GM23338 (cell line): ENCODE data around the gene TBCD. TPM values are rescaled to one million over a fixed set of nuclear protein-coding genes. Genes with fewer than 3 reads are reported as not detected.

Experiments
- ATAC-seq: fragments of 200-7000 bp; cut with Tn5 transposase; 3 replicates; pipeline ENCODE4 v1.9.1; 2020
- DNase-seq: peaks from one replicate; pipeline ENCODE4 v3.0.0-alpha.2; 2015; ENCODE audit warnings: low spot score
- H2AFZ ChIP-seq: fragments of 200-600 bp; sonication (generic); 2 replicates; pipeline ENCODE4 v1.8.0; 2016; ENCODE audit warnings: antibody characterized with exemption, mild to moderate bottlenecking, moderate library complexity
- H3F3A ChIP-seq: fragments of 200-600 bp; sonication (generic); replicated peaks from 2 replicates; pipeline ENCODE4 v1.8.0; 2017; ENCODE audit warnings: antibody characterized with exemption, mixed run types, low read depth
- H3K27ac ChIP-seq: fragments of 200-600 bp; sonication (generic); 2 replicates; pipeline ENCODE4 v1.6.1; 2016; ENCODE audit warnings: low read depth
- H3K27me3 ChIP-seq: fragments of 200-600 bp; sonication (generic); 2 replicates; pipeline ENCODE4 v1.8.0; 2016; ENCODE audit warnings: mild to moderate bottlenecking, mixed run types, moderate library complexity; ENCODE audit not compliant: insufficient read depth
- H3K36me3 ChIP-seq: fragments of 200-600 bp; sonication (generic); 2 replicates; pipeline ENCODE4 v1.8.0; 2016; ENCODE audit warnings: mild to moderate bottlenecking; ENCODE audit not compliant: insufficient read depth
- H3K4me1 ChIP-seq: fragments of 200-600 bp; sonication (generic); 2 replicates; pipeline ENCODE4 v1.8.0; 2016; ENCODE audit warnings: mild to moderate bottlenecking, moderate library complexity; ENCODE audit not compliant: insufficient read depth
- H3K4me2 ChIP-seq: fragments of 200-600 bp; sonication (generic); 2 replicates; pipeline ENCODE4 v1.7.1; 2017; ENCODE audit warnings: mixed run types
- H3K4me3 ChIP-seq: fragments of 200-600 bp; sonication (generic); 2 replicates; pipeline ENCODE4 v1.6.1; 2016; ENCODE audit warnings: mixed run types
- H3K79me2 ChIP-seq: fragments of 200-600 bp; sonication (generic); replicated peaks from 2 replicates; pipeline ENCODE4 v1.8.0; 2017; ENCODE audit warnings: mild to moderate bottlenecking; ENCODE audit not compliant: insufficient read depth
- H3K9me2 ChIP-seq: fragments of 200-600 bp; sonication (generic); 2 replicates; pipeline ENCODE4 v1.8.0; 2017; ENCODE audit not compliant: insufficient read depth
- H4K20me1 ChIP-seq: fragments of 200-600 bp; sonication (generic); replicated peaks from 2 replicates; pipeline ENCODE4 v1.8.0; 2017; ENCODE audit warnings: mild to moderate bottlenecking; ENCODE audit not compliant: insufficient read depth
- H3K27ac Mint-ChIP-seq: 2 replicates; pipeline ENCODE4 v1.8.0; 2020; ENCODE audit warnings: inconsistent platforms, mild to moderate bottlenecking, moderate library complexity, mixed read lengths
- H3K27me3 Mint-ChIP-seq: 3 replicates; pipeline ENCODE4 v1.8.0; 2022; ENCODE audit warnings: low read depth, mild to moderate bottlenecking, moderate library complexity, mixed read lengths, inconsistent platforms; ENCODE audit not compliant: insufficient read depth, poor library complexity
- H3K36me3 Mint-ChIP-seq: 3 replicates; pipeline ENCODE4 v1.8.0; 2021; ENCODE audit warnings: low read depth, mild to moderate bottlenecking, inconsistent platforms, moderate library complexity, mixed read lengths
- H3K4me1 Mint-ChIP-seq: 3 replicates; pipeline ENCODE4 v1.8.0; 2020; ENCODE audit warnings: mild to moderate bottlenecking, inconsistent platforms, mixed read lengths
- H3K4me3 Mint-ChIP-seq: 3 replicates; pipeline ENCODE4 v1.8.0; 2021; ENCODE audit warnings: moderate library complexity, mild to moderate bottlenecking, inconsistent platforms, mixed read lengths
- H3K9me3 Mint-ChIP-seq: 3 replicates; pipeline ENCODE4 v1.8.0; 2020; ENCODE audit warnings: moderate library complexity, mild to moderate bottlenecking, inconsistent platforms, mixed read lengths
- CREB1 ChIP-seq: fragments of 250-450 bp; sonication (Bioruptor Pico); IDR thresholded peaks from 2 replicates; pipeline ENCODE4 v1.5.0; 2020; ENCODE audit warnings: low read depth, mild to moderate bottlenecking, moderate library complexity
- EZH2 ChIP-seq: fragments of 200-600 bp; sonication (generic); IDR thresholded peaks from one replicate; pipeline ENCODE4 v1.8.0; 2017; ENCODE audit warnings: antibody characterized with exemption, mild to moderate bottlenecking, low read depth; ENCODE audit not compliant: unreplicated experiment
- JUNB ChIP-seq: IDR thresholded peaks from one replicate; pipeline ENCODE4 v1.6.1; 2016; ENCODE audit warnings: antibody characterized with exemption; ENCODE audit not compliant: unreplicated experiment
- NANOG ChIP-seq: IDR thresholded peaks from 2 replicates; pipeline ENCODE4 v1.6.1; 2016; ENCODE audit warnings: antibody characterized with exemption, borderline replicate concordance
- POLR2AphosphoS5 ChIP-seq: IDR thresholded peaks from 2 replicates; pipeline ENCODE4 v1.6.1; 2016; ENCODE audit warnings: antibody characterized with exemption, low read depth
- STAT1 ChIP-seq: IDR thresholded peaks from one replicate; pipeline ENCODE4 v1.6.1; 2016; ENCODE audit warnings: antibody characterized with exemption; ENCODE audit not compliant: unreplicated experiment
- ZNF114 ChIP-seq: fragments of 250-450 bp; sonication (Bioruptor Pico); IDR thresholded peaks from 2 replicates; pipeline ENCODE4 v1.5.0; 2020; ENCODE audit warnings: mild to moderate bottlenecking, moderate library complexity
- ZNF331 ChIP-seq: fragments of 250-450 bp; sonication (Bioruptor Pico); IDR thresholded peaks from 2 replicates; pipeline ENCODE4 v1.5.0; 2020; ENCODE audit warnings: low read depth, mild to moderate bottlenecking, moderate library complexity
- polyA plus RNA-seq: library from polyadenylated mRNA; unstranded; fragments of >200 nt; fragmentation: Nextera tagmentation; extraction: Ambion mirVana; gene quantifications from 2 replicates; pipeline ENCODE4 v1.2.1, GENCODE V29; 2016
- total RNA-seq: library from RNA; depleted of rRNA; stranded (reverse); fragments of >200 nt; shearing (Covaris generic); gene quantifications from 2 replicates; pipeline ENCODE4 v1.2.3, GENCODE V29; 2014
- TF ChIP-seq, protein P1 (sequence below), 2 experiments: fragments of 200-600 bp in 1 of 2; sonication (generic) in 1 of 2; conservative IDR thresholded peaks; 2 replicates each; pipeline versions ENCODE4 v1.5.1 to v1.6.1; 2016 to 2017; ENCODE audit warnings: antibody characterized with exemption in 2 of 2, low read depth in 2 of 2, mild to moderate bottlenecking in 2 of 2, moderate library complexity in 1 of 2
- TF ChIP-seq, protein P2 (sequence below): IDR thresholded peaks from 2 replicates; pipeline ENCODE4 v1.6.1; 2016; ENCODE audit warnings: antibody characterized with exemption
- TF ChIP-seq, protein P3 (sequence below): IDR thresholded peaks from one replicate; pipeline ENCODE4 v1.6.1; 2018; ENCODE audit warnings: antibody characterized with exemption; ENCODE audit not compliant: unreplicated experiment

TBCD gene
- total and polyA plus RNA-seq, 2 experiments from 2014 or later: 75.0 to 116 TPM

DNA sequence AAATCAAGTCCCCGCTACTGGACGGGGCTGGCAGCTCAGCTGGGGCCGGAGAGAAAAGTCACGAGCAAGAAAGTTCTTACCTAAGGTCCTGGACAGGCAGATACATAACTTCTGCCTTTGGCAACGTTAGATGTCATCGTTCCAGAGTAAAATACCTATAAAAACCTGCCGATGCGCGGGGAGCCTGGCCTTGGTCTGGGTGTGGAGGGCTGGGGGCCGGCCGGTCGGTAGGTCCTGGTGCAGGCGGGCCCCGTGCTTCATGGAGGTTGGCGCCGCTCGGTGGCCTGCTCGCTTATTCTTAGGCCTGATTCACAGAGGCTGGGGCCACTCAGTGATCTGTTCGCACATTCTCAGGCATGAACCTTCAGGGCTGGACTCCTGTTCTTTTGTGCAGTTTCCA is 121.7 kb downstream of the TBCD start:
- Histone ChIP-seq H3K4me1 (no peaks in the 10 kb centered on the region), H3K27me3 (no peaks in the 10 kb centered on the region), H3K27ac (no peak overlapping the region), H2AFZ (no peak overlapping the region), H3K4me2 (no peak overlapping the region), H3K9me2 (no peaks in the 10 kb centered on the region), H3F3A (no peaks in the 10 kb centered on the region), H3K79me2 (peaks cover 50% of the 10 kb centered on the region), H4K20me1 (no peaks in the 10 kb centered on the region), H3K36me3 (no peaks in the 10 kb centered on the region; the same call in 1 of the 2 replicates), H3K4me3 (no peak overlapping the region)
- H3K36me3 Mint-ChIP-seq: peaks cover 24% of the 10 kb centered on the region
- DNase-seq (no peak), ATAC-seq (peak; percentile 6; the same call in 1 of the 3 replicates)
- peaks cover 11% of the 10 kb centered on the region for H3K27me3 Mint-ChIP-seq
- H3K4me3 Mint-ChIP-seq: no peak overlapping the region
- no peaks in the 10 kb centered on the region; the same call in 2 of the 3 replicates for H3K9me3 Mint-ChIP-seq
- H3K27ac Mint-ChIP-seq: no peak overlapping the region; the same call in 1 of the 2 replicates
- TF ChIP-seq, protein P1, sequence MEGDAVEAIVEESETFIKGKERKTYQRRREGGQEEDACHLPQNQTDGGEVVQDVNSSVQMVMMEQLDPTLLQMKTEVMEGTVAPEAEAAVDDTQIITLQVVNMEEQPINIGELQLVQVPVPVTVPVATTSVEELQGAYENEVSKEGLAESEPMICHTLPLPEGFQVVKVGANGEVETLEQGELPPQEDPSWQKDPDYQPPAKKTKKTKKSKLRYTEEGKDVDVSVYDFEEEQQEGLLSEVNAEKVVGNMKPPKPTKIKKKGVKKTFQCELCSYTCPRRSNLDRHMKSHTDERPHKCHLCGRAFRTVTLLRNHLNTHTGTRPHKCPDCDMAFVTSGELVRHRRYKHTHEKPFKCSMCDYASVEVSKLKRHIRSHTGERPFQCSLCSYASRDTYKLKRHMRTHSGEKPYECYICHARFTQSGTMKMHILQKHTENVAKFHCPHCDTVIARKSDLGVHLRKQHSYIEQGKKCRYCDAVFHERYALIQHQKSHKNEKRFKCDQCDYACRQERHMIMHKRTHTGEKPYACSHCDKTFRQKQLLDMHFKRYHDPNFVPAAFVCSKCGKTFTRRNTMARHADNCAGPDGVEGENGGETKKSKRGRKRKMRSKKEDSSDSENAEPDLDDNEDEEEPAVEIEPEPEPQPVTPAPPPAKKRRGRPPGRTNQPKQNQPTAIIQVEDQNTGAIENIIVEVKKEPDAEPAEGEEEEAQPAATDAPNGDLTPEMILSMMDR (conservative IDR thresholded peaks at IDR 0.05; ENCODE audit: low read depth in 2 of 2): peak in 1 of 2 experiments; percentile 18; a peak in 1 of 4 replicates
- no peak for TF ChIP-seq ZNF114 (CRISPR knock-in tag)
- no peak for TF ChIP-seq JUNB
- H3K4me1 Mint-ChIP-seq: peaks cover 26% of the 10 kb centered on the region

DNA sequence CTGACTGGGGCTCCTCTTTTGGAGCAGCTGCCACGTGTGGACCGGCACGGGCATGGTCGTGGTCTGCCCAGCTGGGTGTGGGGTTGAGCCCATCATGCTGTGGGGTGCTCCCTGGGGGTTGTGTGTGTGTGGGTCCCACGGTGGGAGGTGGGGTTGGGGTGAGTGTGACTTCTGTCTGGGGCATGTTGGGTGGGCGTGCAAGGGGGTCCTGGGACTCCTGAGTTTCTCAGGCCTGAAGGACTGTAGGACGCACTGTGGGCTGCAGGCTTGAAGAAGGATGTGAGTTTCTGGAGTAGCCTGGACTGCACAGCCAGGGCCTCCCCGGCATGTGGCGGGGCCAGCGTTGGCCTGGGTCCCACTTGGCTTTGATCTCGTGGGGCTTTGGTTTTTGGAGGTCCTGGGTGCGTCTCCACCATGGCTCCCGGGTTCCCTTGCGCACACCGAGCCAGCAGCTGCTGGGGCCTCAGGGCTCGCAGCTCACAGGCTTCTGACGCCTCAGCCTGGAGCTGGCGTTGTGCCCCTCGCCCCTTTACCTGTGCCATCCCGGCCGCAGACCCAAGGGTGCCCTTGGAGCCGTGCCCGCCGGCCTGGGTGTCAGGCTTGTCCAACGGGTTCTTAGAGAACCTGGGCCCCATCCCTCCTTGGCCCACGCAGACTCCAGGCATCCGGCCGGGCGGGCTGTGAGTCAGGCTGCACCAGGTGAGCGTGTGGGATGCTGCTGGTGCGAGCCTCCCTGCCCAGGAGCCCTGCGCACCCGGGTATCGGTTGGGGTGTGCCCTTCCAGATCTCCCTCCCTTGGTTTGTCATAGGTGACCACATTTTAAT is 122.4 kb downstream of the TBCD start:
- Histone ChIP-seq H3K4me2 (no peak overlapping the region), H3F3A (no peaks in the 10 kb centered on the region), H3K27ac (peak overlapping the region; percentile 68), H3K36me3 (no peaks in the 10 kb centered on the region; the same call in 1 of the 2 replicates), H3K27me3 (no peaks in the 10 kb centered on the region), H3K9me2 (no peaks in the 10 kb centered on the region), H4K20me1 (no peaks in the 10 kb centered on the region), H3K4me1 (no peaks in the 10 kb centered on the region), H3K79me2 (peaks cover 50% of the 10 kb centered on the region), H2AFZ (no peak overlapping the region), H3K4me3 (no peak overlapping the region)
- no peak overlapping the region for H3K4me3 Mint-ChIP-seq
- H3K27ac Mint-ChIP-seq: peak overlapping the region; percentile 67; the same call in 1 of the 2 replicates
- no peaks in the 10 kb centered on the region; the same call in 2 of the 3 replicates for H3K9me3 Mint-ChIP-seq
- DNase-seq (no peak), ATAC-seq (peak; percentile 10; the same call in 1 of the 3 replicates)
- H3K4me1 Mint-ChIP-seq: peaks cover 23% of the 10 kb centered on the region
- H3K27me3 Mint-ChIP-seq: peaks cover 8% of the 10 kb centered on the region
- peaks cover 22% of the 10 kb centered on the region for H3K36me3 Mint-ChIP-seq
- TF ChIP-seq, protein P2, sequence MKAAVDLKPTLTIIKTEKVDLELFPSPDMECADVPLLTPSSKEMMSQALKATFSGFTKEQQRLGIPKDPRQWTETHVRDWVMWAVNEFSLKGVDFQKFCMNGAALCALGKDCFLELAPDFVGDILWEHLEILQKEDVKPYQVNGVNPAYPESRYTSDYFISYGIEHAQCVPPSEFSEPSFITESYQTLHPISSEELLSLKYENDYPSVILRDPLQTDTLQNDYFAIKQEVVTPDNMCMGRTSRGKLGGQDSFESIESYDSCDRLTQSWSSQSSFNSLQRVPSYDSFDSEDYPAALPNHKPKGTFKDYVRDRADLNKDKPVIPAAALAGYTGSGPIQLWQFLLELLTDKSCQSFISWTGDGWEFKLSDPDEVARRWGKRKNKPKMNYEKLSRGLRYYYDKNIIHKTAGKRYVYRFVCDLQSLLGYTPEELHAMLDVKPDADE: no peak
- TF ChIP-seq JUNB: no peak
- no peak for TF ChIP-seq POLR2AphosphoS5
- TF ChIP-seq EZH2: no peak
- TF ChIP-seq CREB1 (CRISPR knock-in tag): no peak
- no peak for TF ChIP-seq ZNF331 (CRISPR knock-in tag)
- TF ChIP-seq, protein P3, sequence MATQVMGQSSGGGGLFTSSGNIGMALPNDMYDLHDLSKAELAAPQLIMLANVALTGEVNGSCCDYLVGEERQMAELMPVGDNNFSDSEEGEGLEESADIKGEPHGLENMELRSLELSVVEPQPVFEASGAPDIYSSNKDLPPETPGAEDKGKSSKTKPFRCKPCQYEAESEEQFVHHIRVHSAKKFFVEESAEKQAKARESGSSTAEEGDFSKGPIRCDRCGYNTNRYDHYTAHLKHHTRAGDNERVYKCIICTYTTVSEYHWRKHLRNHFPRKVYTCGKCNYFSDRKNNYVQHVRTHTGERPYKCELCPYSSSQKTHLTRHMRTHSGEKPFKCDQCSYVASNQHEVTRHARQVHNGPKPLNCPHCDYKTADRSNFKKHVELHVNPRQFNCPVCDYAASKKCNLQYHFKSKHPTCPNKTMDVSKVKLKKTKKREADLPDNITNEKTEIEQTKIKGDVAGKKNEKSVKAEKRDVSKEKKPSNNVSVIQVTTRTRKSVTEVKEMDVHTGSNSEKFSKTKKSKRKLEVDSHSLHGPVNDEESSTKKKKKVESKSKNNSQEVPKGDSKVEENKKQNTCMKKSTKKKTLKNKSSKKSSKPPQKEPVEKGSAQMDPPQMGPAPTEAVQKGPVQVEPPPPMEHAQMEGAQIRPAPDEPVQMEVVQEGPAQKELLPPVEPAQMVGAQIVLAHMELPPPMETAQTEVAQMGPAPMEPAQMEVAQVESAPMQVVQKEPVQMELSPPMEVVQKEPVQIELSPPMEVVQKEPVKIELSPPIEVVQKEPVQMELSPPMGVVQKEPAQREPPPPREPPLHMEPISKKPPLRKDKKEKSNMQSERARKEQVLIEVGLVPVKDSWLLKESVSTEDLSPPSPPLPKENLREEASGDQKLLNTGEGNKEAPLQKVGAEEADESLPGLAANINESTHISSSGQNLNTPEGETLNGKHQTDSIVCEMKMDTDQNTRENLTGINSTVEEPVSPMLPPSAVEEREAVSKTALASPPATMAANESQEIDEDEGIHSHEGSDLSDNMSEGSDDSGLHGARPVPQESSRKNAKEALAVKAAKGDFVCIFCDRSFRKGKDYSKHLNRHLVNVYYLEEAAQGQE: no peak
- TF ChIP-seq NANOG: no peak
- no peak for TF ChIP-seq ZNF114 (CRISPR knock-in tag)
- no peak for TF ChIP-seq STAT1
- TF ChIP-seq, protein P1 (conservative IDR thresholded peaks at IDR 0.05; ENCODE audit: low read depth in 2 of 2): no peak
